ENCODE results near the gene ZMYM2. TPM values are rescaled to one million over a fixed set of nuclear protein-coding genes. Genes with fewer than 3 reads are reported as not detected.

Gene ZMYM2
- total RNA-seq, 1 experiment from 2014 or later = 22.1 TPM

DNA sequence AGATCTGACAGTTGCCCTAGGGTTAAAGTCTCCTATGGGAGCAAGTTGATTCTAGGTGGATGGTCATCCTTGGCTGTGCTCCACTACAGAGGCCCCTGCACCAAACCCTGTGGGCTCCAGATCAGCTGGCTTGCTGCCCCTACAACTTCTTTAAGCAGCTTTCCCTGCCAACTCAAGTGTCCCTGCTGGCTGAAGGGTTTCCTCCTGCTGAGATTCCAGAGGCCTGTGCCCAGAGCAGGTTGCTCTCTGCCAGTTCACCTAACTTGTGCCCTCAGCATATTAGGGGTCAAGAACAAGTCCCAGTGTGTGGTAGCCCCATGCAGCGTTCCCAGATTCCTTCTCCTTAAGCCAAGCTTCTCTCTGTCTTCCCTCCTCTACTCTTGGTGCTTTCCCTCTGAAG, 85.6 kb downstream of the ZMYM2 start:
- DNase-seq (ENCODE audit: low read depth) = no peak

DNA sequence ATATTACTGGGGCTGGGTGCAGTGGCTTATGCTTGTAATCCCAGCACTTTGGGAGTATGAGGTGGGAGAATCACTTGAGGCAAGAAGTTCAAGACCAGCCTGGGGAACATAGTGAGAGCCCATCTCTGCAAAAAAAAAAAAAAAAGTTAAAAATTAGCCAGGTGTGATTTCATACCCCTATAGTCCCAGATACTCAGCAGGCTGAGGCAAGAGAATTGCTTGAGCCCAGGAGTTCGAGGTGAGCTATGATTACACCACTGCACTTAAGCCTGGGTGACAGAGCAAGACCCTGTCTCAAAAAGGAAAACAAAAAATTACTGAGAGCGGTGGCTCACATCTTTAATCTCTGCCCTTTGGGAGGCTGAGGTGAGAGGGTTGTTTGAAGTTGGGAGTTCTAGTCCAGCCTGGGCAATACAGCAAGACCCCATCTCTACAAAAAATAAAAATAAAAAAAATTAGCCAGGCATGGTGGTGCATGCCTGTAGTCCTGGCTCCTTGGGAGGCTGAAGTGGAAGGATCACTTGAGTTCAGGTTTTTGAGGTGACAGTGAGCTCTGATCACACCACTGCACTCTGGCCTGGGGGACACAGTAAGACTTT, 87.5 kb downstream of the ZMYM2 start:
- DNase-seq (ENCODE audit: low read depth) = no peak

DNA sequence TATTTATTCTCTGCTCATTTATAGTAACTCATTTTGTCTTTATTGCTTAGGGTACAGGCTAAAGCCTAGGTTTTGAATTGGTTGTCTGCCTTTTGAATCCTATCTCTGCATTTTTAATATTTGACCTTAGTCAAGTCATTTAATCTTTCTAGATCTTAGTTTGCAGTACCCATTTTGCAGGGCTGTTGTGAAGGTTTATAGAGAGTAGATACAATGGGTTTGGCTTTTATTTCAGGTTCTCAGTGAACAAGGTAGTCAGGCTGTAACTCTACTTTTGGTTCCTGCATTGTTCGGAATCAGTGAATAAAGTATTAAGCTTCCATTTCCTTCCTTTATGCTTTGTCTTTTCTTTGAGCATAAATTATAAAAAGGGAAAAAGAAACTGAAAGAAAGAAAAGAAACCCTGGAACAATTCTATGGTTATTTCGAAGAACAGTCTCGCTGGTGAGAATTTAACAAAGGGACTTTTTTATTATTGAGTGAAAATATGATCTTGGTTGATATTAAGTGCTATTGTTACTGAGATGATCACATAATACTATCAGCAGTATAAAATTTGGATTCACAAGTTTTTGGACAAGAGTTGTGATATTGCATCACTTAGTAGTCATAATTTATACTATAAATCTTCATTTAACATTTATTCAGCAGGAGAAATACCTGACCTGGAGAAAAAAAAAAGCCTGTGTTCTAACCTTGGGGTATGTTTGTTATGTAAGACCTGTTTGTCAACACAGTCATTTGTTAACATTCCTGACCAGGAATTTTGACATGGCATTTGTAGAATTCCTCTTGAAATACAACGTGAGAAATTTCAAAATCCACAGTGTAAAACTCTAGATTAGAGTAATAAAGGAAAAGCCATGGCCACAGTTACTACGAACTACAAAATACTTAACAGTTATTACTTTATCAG, 91.3 kb downstream of the ZMYM2 start:
- no peak for DNase-seq (ENCODE audit: low read depth)

DNA sequence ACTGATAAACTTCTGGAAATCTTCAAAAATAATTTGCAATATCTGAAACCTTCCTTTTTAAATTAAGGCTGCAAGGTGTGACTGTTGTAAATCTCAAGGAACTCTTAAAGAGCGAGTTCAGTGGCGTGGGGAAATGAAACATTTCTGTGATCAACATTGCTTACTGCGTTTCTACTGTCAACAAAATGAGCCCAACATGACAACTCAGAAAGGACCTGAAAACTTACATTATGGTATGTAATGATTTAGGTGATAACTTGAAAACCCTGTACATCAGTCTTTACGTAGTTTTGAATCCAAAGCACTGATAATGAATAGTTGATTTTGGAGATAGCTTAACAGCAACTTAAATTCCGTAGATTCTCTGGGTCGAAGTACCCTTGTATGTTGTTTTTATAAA, 92.8 kb downstream of the ZMYM2 start:
- no peak for DNase-seq (ENCODE audit: low read depth)

DNA sequence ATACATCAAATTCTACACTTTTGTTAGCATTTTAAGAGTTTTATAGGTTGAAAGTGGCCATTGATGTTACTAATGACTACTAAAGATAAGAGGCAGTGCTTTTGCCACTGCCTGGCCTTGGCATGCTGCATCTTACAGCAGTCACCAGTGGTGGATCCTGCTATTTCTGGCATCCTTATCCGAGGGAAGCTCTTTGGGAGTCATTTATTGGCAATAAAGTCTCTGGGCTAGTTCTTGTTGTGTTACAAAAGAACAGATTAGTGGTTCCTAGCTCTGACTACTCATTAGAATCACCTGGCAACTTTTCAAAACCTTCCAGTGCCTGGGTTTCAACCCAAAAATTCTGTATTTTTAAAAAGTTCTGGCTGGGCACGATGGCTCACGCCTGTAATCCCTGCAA, 94.5 kb downstream of the ZMYM2 start:
- no peak for DNase-seq (ENCODE audit: low read depth)

DNA sequence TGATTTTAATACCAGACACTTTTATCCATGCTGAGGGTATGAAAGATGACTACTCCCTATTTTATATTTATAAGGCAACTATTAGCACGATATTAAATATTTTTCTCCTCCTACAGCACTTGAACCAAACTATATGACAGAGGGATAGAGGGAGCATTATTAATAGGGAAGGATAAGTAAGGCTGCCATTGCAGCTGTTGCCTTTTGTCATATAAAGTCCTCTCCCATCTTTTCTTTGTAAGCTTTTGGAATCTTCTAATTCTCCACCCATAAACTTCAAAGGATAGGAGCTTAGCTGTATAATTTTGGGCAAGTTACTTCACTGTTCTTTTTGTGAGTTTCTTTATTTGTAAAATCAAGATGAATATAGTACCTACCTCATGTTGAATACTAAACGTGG, 95.4 kb downstream of the ZMYM2 start:
- no peak for DNase-seq (ENCODE audit: low read depth)

DNA sequence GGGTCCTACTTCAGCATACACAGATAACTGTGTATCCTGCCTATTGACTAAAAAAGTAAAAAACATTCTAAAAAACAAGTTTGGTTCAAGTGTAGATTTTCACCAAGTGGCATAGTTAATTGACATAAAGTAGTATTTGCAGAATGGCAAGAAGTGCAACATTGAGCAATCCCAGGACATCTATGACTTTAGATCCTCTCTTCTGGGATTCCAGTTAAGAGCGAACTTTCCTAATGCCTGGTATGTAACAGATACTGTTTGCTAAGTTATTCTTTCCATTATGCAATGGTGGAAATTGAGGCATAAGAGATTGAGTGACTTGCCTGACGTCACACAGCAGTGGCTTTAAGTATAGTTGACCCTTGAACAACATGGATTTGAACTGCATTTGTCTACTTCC, 96.1 kb downstream of the ZMYM2 start:
- DNase-seq (ENCODE audit: low read depth) = no peak

DNA sequence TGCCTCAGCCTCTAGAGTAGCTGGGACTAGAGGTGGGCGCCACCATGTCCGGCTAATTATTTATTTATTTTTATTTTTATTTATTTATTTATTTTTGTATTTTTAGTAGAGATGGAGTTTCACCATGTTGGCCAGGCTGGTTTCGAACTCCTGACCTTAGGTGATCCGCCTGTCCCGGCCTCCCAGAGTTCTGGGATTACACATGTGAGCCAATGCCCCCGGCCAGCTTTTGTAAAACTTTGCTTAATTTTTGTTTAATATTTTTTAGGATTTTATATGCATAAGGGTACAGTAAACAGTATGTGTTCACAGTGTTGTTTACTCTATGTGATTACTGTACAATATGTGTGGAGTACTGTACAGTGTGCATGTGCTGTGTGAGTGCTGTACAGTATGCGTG, 98.7 kb downstream of the ZMYM2 start:
- DNase-seq (ENCODE audit: low read depth) = no peak

DNA sequence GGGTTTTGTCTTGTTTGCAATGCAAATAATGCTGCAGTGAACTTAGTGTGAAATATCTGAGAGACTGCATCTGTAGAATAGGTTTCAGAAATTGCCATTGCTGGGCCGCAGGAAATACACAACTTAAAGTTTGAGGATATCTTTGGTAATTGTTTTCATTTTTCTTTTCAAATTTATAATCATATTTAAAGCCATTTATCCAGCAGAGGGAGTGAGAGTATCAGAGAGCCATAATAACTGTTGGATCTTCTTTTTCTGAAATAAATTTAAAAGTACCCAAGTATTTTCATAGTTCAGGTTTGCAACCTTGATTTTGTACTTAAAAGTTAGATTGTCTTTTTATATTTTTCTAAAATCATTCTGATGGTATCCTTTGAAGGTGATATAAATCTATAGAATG, 99.4 kb downstream of the ZMYM2 start:
- no peak for DNase-seq (ENCODE audit: low read depth)

DNA sequence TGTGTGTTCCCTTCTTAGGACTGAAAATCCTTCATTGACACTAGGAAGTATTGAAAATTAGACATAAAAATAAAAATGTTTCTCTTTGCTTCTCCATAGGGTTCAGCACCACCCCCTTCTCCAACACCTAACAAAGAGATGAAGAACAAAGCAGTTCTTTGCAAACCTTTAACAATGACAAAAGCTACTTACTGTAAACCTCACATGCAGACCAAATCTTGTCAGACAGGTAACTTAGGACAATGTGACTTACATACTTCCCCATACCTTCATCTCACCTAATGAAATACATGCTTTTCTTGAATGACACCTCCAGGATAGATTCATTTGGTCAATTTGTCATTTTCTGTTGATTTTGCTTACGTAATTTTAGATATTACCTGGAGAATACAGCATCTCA, 99.9 kb downstream of the ZMYM2 start:
- no peak for DNase-seq (ENCODE audit: low read depth)

DNA sequence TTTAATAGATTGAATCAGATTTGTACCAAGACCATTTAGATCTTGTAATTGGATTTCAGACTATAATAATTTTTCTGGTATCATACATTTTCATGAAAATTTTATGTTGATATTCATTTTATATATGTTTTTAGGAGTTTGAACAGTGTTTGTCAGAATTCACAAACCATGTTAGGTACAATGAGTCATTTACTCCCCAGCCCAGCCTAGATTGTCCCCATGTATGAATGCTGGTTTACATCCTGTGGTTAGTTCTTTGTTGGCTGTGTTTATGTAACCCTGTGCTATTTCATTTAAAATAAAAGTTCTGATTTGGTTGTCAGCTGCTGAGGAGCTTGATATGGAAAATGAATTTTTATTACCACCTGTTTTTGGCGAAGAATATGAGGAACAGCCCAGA, 105.6 kb downstream of the ZMYM2 start:
- DNase-seq (ENCODE audit: low read depth) = peak; percentile 37

DNA sequence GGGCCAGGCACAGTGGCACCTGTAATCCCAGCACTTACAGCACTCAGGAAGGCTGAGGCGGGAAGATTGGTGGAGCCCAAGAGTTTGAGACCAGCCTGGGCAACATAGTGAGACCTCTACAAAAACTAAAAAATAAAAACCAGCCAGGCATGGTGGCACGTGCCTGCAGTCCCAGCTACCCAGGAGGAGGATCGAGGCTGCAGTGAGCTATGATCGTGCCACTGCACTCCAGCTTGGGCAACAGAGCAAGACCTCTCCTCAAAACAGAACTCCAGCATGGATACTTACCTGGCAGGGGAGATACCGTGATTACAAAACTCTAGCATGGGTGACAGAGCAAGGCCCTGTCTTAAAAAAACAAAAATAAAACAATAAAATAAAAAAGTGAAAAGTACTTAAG, 107.0 kb downstream of the ZMYM2 start:
- DNase-seq (ENCODE audit: low read depth) = no peak

DNA sequence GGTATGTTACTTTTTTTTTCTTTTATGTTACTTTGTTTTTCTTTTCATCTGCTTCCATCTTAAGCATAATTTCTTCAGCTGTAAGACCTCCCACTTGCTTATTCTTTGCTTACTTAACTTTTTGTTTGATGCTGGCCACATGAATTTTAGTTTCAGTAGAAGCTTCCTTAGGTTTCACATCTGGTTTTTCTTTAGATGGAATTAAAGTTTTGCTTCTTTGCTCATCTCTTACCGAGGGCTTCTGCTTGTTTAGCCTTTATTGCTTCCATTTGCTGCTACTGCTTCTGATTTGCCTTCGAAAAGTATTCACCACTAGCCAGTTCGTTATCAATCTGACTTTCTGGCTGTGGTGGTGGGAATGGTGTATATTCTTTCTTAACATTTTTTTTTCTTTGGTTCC, 111.4 kb downstream of the ZMYM2 start:
- no peak for DNase-seq (ENCODE audit: low read depth)

DNA sequence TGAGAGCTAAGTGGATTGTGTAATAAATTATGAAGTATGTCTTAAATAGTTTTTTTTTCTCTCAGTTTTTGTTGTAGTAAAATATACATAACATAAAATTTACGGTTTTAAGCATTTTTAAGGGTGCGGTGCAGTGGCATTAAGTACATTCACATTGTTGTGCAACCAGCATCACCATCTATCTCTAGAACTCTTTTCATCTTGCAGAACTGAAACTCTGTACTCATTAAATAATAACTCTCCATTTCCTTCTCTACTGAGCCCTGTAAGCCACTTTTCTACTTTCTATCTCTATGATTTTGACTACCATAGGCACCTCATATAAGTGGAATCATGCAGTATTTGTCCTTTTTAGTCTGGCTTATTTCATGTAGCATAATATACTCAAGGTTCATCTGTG, 115.2 kb downstream of the ZMYM2 start:
- DNase-seq (ENCODE audit: low read depth) = no peak

DNA sequence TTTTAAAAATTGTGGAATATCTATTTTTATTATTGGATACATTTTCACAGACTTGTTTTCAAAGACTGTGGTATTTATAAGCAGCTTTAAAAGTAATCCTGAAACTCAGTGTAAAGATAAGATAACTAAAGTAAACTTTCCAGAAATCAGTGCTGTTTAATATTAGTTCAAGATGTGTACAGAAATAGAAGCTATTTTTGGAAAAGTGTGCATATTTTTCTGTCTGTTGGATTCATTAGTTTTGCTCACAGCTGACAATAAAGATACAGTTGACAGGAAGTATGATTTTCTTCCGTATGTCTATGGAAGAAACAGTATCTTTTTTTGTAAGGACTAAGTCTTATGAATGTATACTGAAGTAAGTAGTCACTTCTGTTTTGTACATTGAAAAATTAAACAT, 116.4 kb downstream of the ZMYM2 start:
- no peak for DNase-seq (ENCODE audit: low read depth)

DNA sequence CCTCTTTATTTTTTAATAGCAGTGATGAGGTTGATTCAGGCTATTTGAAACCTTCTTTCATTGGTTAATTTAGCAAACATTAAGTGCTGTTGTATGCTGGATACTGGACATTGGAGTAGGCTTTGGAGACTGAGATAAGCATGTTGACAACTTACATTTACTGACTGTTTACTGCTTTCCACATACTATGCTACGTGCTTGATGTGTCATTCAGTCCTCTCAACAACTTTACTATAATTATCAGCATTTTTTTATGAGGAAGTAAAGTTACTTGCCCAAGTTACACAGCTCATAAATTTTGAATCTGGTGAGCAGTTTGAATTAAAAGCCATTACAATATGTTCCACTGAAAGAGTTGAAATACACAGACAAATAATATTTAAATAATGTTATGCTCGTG, 118.6 kb downstream of the ZMYM2 start:
- no peak for DNase-seq (ENCODE audit: low read depth)

DNA sequence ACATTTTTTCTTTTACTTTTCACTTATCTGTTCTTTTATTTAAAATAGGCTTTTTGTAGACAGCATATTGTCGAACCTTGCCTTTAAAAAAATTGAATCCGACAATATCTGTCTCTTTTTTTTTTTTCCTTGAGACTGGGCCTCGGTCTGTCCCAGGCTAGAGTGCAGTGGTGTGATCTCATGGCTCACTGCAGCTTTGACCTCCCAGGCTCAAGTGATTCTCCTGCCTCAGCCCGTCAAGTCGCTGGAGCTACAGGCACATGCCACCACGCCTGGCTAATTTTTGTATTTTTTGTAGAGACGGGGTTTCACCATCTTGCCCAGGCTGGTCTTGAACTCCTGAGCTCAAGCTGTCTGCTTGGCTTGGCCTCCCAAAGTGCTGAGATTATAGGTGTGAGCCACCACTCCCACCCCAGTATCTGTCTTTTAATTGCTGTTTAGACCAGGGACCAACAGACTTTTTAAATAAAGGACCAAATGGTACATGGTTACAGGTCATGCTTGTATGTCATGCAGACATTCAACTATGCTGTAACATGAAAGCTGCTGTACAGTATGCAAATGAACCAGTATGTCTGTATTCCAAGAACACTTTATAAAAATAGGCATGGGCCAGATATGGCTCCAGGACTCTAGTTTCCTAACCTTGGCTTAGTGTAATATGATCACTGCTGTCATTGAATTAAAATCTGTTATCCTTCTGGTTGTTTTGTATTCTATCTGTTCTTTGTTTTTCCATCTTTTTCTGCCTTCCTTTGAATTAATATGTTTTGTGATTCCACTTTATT, 122.0 kb downstream of the ZMYM2 start:
- DNase-seq (ENCODE audit: low read depth) = no peak

DNA sequence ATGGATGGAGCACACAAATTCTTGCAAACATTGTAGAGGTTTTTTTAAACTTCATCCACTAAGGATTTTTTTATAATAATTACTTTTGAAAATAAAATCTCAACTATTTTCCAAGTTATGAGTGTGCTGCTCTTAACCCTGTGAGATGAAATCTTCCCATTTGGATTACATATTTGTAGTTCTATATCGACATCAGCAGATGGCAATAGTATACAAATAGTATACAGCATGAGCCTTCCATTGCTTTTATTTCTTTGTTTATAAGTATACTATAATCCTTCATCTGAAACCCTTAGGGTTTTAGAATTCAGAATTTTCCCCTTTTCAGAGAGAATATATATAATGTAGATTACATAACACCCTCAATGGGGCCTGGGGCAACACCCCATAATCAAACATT, 131.8 kb downstream of the ZMYM2 start:
- DNase-seq (ENCODE audit: low read depth) = no peak

DNA sequence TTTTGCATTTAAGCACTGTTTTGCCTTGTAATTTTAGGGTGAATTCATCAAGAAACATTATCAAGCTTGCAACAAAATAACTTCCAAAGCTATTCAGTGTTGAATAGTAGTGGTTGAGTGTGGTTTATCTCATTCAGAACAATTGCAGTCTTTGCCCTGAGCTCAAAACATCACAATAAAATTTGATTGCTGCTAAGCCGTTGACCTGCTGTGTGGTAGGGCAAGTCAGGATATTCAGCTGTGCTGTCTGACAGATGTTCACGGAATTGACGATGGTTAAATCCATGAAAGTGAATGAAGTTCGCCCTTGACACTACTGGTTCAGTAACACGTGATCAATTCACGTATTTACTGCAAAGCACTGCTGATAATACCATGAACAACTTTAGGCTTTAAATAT, 135.4 kb downstream of the ZMYM2 start:
- no peak for DNase-seq (ENCODE audit: low read depth)

DNA sequence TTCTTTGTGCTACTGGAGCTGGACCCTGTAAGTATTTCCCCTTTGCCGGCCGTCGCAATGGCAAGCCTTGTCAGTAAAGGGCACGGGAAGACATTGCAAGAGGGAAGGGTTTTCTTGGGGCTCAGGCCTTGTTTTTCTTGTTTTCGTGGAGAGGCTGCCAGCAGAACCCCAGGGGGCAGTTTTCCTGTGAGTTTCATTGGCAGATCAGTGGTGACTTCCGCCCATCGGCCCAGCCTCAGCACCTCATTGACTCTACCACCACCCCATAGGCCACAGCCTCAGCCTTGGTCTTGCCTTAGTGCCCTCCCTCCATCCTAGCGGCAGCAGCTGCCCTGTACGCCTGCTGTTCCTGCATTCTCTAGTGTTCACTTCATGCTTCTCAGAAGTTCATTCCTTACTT, 140.8 kb downstream of the ZMYM2 start:
- DNase-seq (ENCODE audit: low read depth) = no peak

DNA sequence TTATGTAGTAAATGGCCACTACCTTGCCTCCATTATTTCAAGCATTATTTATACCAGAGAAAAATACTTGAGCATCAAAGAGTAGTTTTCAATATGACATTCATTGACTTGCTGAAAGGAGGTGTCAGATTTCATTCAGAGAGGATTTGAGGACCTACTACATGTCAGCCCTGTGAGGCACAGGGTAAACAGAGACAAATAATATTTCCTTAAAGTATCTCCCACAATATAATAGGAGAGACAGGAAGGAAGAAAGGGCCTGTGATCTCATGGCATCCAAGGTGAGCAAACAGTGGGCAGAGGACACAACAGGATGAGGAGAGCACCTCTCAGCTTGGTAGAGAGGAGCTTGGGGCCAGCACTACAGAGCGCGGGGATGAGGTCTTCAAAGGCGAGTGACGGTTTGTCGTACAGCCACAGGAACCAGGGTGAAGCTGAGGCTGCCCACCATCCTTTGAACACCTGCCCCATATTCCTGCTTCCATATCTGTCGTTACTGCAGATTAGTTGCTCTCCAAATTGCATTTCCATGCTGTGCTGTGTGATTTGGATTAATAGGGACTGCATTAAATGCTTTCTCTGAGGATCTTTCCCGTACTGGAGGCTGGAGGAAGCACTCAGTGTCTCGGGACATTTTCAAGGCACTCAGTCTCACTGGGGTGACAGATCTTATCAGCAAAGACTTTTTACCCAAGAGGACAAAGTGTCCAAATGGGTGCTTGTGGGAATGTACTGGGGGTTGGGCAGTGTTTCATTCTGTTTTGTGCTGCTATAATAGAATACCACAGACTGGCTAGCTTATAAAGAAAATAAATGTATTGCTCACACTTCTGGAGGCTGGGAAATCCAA, 143.2 kb downstream of the ZMYM2 start:
- DNase-seq (ENCODE audit: low read depth) = no peak

Data from M059J (cell line).